LNCaP clone FGC (cell line): ENCODE data around the gene CHAF1A.

Experiments
- DNase-seq: peaks from one replicate; pipeline ENCODE4 v3.0.0-alpha.2; 2011; ENCODE audit warnings: low read depth
- H3K4me3 ChIP-seq: 2 replicates; pipeline ENCODE4 v1.5.1; 2011; ENCODE audit warnings: mild to moderate bottlenecking, low read depth, low read length, control low read depth
- TF ChIP-seq, protein P1 (sequence below): IDR thresholded peaks from 2 replicates; pipeline ENCODE4 v1.5.1; 2012; ENCODE audit warnings: mild to moderate bottlenecking; ENCODE audit not compliant: control insufficient read depth, insufficient read depth; ENCODE audit errors: extremely low read depth

The CHAF1A gene

DNA sequence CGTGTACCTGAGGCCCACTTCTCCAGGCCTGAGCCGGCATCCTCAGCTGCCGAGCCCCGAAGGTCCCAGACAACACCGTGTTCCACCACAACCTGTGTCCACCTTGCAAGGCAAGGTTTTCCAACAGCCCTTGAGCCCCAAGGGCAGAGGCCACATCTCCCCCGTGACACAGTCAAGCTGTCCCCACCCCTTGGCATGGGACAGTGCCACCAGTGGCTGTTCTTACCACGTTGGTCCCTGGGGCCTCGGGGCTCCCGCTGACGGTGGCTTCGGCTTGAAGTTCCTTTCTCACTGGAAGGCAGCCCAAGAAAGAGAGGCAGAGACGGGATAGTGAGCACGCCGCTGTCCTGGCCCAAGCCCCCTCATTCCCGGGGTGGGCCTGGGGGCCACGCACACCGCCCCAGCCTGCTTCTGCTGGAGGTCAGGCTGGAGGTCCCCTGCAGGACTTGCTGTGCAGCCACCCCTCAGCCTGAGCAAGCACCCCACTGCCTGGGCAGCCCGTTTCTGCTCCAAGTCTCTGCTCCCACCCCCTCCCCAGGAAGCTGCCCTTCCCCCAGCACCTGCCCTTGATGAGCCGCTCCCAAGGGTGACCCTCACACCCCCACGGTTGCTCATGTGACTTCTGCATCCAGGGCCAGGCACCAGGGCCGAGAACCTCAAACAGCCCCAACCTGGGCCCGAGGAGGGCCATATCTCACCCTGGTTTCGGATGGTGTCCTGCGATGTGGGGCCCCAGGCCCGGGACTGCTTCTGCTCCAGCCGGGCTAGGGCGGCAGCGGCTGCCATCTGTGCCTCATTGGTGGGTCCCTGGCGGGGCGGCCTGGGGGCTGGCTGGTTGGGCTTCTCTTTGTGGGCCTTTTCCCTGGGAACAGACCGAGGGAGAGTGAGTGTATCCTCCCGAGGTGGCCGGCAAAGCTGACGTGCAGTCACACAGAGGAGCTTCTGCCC is 51.1 kb downstream of the CHAF1A start:
- no peak for DNase-seq
- H3K4me3 ChIP-seq, result no peak overlapping the region
- TF ChIP-seq, protein P1, sequence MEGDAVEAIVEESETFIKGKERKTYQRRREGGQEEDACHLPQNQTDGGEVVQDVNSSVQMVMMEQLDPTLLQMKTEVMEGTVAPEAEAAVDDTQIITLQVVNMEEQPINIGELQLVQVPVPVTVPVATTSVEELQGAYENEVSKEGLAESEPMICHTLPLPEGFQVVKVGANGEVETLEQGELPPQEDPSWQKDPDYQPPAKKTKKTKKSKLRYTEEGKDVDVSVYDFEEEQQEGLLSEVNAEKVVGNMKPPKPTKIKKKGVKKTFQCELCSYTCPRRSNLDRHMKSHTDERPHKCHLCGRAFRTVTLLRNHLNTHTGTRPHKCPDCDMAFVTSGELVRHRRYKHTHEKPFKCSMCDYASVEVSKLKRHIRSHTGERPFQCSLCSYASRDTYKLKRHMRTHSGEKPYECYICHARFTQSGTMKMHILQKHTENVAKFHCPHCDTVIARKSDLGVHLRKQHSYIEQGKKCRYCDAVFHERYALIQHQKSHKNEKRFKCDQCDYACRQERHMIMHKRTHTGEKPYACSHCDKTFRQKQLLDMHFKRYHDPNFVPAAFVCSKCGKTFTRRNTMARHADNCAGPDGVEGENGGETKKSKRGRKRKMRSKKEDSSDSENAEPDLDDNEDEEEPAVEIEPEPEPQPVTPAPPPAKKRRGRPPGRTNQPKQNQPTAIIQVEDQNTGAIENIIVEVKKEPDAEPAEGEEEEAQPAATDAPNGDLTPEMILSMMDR, result no peak

DNA sequence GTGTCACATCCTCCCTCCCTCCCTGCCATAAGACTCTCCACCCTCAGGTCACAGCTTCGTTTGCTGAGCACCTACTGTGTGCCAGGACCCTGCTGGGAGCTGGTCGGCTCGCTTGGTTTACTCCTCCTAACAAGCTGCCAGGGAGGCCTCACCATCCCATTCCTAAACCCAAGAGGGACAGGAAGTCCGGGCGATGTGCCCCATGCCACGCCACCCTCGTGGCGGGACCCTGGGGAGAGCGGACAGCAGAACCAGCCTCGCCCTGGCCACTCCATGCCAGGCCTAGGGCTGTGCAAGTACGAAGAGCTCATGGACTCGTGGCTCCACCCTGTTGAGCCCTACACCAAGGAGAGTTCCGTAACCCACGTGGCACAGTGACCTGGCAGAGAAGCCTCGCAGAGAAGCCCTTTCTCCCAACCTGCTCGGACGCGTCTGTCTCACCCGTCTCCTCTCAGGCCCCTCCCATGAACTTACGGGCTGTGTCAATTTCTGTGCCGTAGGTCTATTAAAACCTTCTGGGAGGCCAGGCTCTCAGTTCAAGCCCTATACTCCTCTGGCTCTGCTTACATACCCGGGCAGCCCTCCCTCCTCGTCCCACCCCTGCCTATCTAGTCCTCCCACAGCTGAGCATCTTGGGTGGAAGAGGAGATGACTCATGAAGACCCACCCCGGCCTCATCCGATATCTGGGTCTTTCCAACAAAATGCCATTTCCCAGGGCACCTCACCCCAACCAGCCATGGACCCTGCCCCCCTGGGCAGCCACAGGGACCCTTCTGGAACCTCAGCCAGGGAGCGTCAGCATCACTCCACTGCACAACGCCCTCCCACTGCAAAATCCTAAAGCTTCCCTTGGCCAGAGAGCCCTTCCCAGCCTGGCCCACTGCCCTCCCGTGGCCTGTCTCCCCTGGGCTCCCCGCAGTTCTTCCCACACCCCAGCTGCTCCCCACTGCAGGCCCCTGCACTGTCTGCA is 52.6 kb downstream of the CHAF1A start:
- TF ChIP-seq, protein P1, result no peak
- H3K4me3 ChIP-seq, result peak overlapping the region; percentile 84
- DNase-seq, result peak; percentile 52

DNA sequence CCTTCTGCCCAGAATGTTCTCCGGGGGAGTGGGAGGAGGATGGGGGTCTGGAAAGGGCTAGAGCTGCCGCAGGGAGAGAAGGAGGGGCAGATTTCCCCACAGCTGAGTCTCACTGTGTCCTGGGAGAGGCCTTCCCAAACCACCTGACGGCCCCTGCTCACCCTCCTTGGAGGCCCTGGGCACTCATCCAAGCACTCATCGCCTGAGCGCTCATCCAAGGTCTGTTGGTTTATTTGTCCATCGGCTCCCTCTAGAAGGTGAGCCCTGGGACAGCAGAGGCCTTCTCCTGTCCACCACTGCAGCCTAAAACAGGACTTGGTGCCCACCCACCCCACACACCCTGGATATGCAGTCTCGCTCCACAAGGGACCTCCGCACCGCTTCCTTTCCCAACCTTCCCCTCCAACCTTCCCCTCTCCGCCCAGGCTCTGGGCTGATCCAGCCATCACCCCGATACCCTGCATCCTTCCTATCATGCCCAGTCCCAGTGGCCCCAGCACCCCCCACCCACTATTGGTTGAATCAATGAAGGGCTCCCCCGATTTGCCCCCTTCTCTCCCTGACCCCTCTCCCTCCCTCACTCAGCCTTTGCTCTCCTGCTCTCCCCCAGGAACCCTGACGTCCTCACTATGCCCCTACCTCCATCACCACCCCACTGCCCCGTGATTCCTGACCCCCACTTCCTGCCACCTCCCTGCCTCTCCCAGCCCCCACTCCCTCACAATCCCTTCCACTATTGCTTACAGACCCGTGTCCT is 53.5 kb downstream of the CHAF1A start:
- DNase-seq, result peak; percentile 52
- TF ChIP-seq, protein P1, result no peak; the same call in 1 of the 2 replicates
- H3K4me3 ChIP-seq, result peak overlapping the region; percentile 84

DNA sequence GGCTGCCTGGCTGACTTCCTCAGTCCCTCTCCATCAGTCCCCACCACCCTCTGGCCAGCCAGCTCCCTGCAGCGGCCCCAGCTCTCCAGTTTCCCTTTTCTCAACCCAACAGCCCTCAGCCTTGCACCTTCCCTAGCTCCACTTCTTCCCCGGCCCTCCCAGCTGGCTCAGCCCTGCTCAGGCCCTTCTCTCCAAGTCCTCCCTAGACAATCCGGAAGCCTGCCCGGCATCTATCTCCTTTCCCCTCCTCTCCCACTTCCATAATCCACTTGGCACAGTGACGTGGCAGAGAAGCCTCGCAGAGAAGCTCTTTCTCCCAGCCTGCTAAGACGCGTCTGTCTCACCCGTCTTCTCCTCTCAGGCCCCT is 54.0 kb downstream of the CHAF1A start:
- no peak for DNase-seq
- TF ChIP-seq, protein P1, result no peak
- H3K4me3 ChIP-seq, result peak overlapping the region; percentile 84

DNA sequence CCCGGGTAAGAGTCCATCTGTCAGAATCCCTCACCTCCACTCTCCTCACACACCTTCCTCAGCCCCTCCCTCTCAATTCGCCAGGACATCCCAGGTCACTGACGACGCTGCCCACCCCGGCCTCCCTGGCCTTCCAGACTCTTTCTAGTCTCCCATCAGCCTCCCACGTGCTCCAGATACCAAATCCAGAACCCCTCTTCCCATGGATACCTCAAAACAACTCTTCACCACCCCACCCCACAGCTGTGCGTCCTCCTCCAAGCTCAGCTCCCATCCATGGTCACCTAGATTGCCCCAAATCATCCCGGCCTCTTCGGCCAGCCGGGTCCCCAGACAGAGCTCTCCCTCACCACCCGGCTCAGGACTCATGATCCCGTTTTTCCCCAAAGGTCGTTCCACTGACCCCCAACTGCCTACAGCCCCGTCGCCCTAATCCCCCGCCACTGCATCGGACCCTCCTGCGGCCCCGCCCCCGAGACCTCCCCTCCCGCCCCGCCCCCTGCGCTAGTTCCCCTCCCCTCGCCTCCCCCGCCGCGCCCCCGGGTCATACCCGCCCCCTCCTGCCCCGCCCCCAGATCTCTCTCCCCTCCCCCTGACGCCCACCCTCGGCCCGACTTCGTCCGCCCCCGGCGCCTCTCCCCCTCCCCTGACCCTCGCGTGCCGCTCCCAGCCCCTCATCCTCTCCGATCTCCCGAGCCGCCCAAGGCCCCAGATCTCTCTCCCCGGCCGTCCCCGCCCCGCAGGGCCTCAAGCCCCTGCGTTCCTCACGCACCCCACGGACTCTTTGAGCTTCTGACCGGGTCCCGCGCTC is 54.6 kb downstream of the CHAF1A start:
- TF ChIP-seq, protein P1, result no peak
- H3K4me3 ChIP-seq, result peak overlapping the region; percentile 84
- no peak for DNase-seq
